Panc1 (cell line): ENCODE data around the gene SSTR1. TPM values are rescaled to one million over a fixed set of nuclear protein-coding genes. Genes with fewer than 3 reads are reported as not detected.

ENCODE experiments used
- ATAC-seq: fragments of 200-7000 bp; cut with Tn5 transposase; 2 replicates; pipeline ENCODE4 v1.9.1; 2020; ENCODE audit warnings: mild to moderate bottlenecking, moderate library complexity
- Bru-seq: library from RNA; stranded (reverse); fragments of 400-500 nt; gene quantifications from one replicate; lab custom pipeline; 2021; lab: Mats Ljungman, UMichigan
- BruChase-seq, 2 experiments: library from RNA; stranded (reverse); fragments of 400-500 nt; gene quantifications; one replicate each; lab custom pipeline; 2021; lab: Mats Ljungman, UMichigan
- BruUV-seq: library from RNA; stranded (reverse); fragments of 400-500 nt; replicated peaks from 2 replicates; lab custom pipeline; 2021; lab: Mats Ljungman, UMichigan
- CTCF ChIA-PET: fragments of 300-600 bp; sonication (Branson Sonifier 250); formaldehyde crosslinking; loops from one replicate; lab custom pipeline; 2022; ENCODE audit warnings: antibody characterized with exemption; lab: Charles Lee
- POLR2A ChIA-PET: fragments of 300-600 bp; sonication (Branson Sonifier 250); formaldehyde crosslinking; loops from one replicate; lab custom pipeline; 2022; ENCODE audit warnings: antibody characterized with exemption; lab: Charles Lee
- DNase-seq: peaks from one replicate; pipeline ENCODE4 v3.0.0-alpha.2; 2010; ENCODE audit warnings: low read depth, low spot score
- H3K27ac ChIP-seq: 2 replicates; pipeline ENCODE4 v1.5.1; 2011; ENCODE audit warnings: mild to moderate bottlenecking, low read length, inconsistent platforms
- H3K27me3 ChIP-seq: fragments of 200-500 bp; sonication (Bioruptor generic); 2 replicates; pipeline ENCODE4 v1.6.0; 2014; ENCODE audit warnings: low read length, inconsistent platforms; ENCODE audit not compliant: control insufficient read depth, insufficient read depth
- H3K36me3 ChIP-seq: fragments of 200-500 bp; sonication (Bioruptor generic); 2 replicates; pipeline ENCODE4 v1.5.1; 2014; ENCODE audit warnings: inconsistent platforms, mild to moderate bottlenecking, low read length, moderate library complexity; ENCODE audit not compliant: control insufficient read depth, insufficient read depth
- H3K4me1 ChIP-seq: 2 replicates; pipeline ENCODE4 v1.5.1; 2011; ENCODE audit warnings: inconsistent platforms, mild to moderate bottlenecking, low read length, moderate library complexity; ENCODE audit not compliant: control insufficient read depth, insufficient read depth
- H3K4me3 ChIP-seq, 2 experiments: 2 replicates each; pipeline ENCODE4 v1.5.1; 2011 to 2012; ENCODE audit warnings: low read depth in 2 of 2, low read length in 2 of 2, mild to moderate bottlenecking in 2 of 2, inconsistent platforms in 1 of 2, moderate library complexity in 1 of 2
- H3K9me3 ChIP-seq: fragments of 200-500 bp; sonication (Bioruptor generic); 2 replicates; pipeline ENCODE4 v1.5.1; 2014; ENCODE audit warnings: low read depth, mild to moderate bottlenecking, inconsistent platforms, low read length, moderate library complexity; ENCODE audit not compliant: control insufficient read depth, insufficient read depth
- POLR2AphosphoS5 ChIP-seq: IDR thresholded peaks from 2 replicates; pipeline ENCODE4 v1.6.1; 2012; ENCODE audit warnings: mild to moderate bottlenecking, low read depth, low read length, moderate library complexity
- SIN3A ChIP-seq: IDR thresholded peaks from 2 replicates; pipeline ENCODE4 v1.6.1; 2012; ENCODE audit warnings: low read depth, mild to moderate bottlenecking, low read length, moderate library complexity, borderline replicate concordance; ENCODE audit not compliant: insufficient read depth
- TCF7L2 ChIP-seq: IDR thresholded peaks from 2 replicates; pipeline ENCODE4 v1.6.1; 2011; ENCODE audit warnings: mild to moderate bottlenecking, low read depth, low read length, inconsistent platforms
- in situ Hi-C: cut with HindIII; loops from 2 replicates; pipeline ENCODE4 v1.10.0; 2016; ENCODE audit warnings: low sequenced_read_pairs, low pct_unique_long_range_greater_than_20kb
- intact Hi-C: fragments of 100-400 bp; cut with micrococcal nuclease; formaldehyde crosslinking; loops from one replicate; pipeline ENCODE4 v1.10.0; 2022; ENCODE audit not compliant: unreplicated experiment
- long read RNA-seq: library from polyadenylated mRNA; unstranded; transcript quantifications from one replicate; pipeline ENCODE4 v2.0.0, GENCODE V29; 2021; ENCODE audit not compliant: unreplicated experiment
- polyA plus RNA-seq: library from polyadenylated mRNA; unstranded; fragments of >200 nt; gene quantifications from one replicate; pipeline ENCODE4 v1.2.1, GENCODE V29; 2012; ENCODE audit warnings: missing spikeins; ENCODE audit not compliant: insufficient read length
- total RNA-seq: library from RNA; stranded (reverse); gene quantifications from one replicate; pipeline ENCODE4 v1.2.1, GENCODE V29; 2021; ENCODE audit not compliant: unreplicated experiment
- TF ChIP-seq, protein P1 (sequence below), 2 experiments: IDR thresholded peaks; 2 replicates each; pipeline ENCODE4 v1.6.1; 2011 to 2012; ENCODE audit warnings: low read depth in 2 of 2, control low read depth in 1 of 2, low read length in 1 of 2, mild to moderate bottlenecking in 1 of 2, moderate library complexity in 1 of 2; ENCODE audit not compliant: insufficient read depth in 1 of 2
- TF ChIP-seq, protein P2 (sequence below): fragments of 450-650 bp; IDR thresholded peaks from 2 replicates; pipeline ENCODE4 v1.5.1; 2017; ENCODE audit warnings: mild to moderate bottlenecking

Gene SSTR1, protein sequence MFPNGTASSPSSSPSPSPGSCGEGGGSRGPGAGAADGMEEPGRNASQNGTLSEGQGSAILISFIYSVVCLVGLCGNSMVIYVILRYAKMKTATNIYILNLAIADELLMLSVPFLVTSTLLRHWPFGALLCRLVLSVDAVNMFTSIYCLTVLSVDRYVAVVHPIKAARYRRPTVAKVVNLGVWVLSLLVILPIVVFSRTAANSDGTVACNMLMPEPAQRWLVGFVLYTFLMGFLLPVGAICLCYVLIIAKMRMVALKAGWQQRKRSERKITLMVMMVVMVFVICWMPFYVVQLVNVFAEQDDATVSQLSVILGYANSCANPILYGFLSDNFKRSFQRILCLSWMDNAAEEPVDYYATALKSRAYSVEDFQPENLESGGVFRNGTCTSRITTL
- total RNA-seq (not detected), Bru-seq, nascent RNA (not detected), BruChase-seq, experiment 1, labeled RNA remaining after a 2-hour chase (not detected), BruChase-seq, experiment 2, labeled RNA remaining after a 6-hour chase (not detected)
- not detected for polyA plus RNA-seq
- long read RNA-seq = 0 reads

DNA sequence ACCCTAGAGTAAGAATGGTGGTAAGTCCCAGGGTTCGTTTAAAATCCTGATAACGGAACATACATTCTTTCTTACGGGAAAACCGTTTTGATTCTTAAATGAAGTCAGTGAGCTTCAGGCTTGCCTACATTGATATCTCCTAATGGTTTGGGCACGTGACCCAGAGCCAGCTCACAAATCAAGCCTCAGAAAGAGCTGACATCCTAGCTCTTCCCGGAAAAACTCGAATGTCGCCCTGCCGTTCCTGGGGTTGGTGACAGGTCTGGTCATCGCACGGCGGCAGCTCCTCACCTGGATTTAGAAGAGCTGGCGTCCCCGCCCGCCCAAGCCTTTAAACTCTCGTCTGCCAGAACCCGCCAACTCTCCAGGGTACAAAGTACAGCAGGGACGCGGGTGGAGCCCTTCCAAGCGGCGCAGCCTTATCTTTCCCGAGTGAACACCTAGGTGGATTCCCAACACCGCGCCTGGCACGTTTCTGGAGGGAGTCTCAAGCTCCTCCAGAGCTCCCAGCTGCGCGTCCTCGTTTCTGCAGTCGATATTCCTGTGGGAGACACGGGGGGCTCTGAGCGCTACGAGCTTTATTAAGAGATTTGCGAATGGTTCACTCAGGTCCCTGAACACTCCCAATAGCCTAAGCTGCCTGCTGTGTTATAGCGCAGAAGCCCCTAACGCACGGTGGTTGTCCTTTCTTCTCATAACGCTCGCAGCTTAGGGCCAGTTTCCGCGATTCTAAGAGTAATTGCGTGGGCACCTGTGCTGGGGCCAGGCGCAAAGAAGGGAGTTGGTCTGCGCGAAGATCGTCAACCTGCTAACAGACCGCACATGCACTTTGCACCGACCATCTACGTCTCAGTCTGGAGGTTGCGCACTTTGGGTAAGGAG is at the start of gene SSTR1:
Gene SSTR1, plus strand, starts transcription at position 169 of the 882 bp plus-strand sequence. CDS start 1,486 bp downstream, outside the sequence.
- ChIA-PET POLR2A (no interaction called here), CTCF (interaction anchor here (0.5 kb wide), 1 partner anchor 85 kb away, joined by 3 read pairs; no protein-coding TSS in a partner anchor)
- Histone ChIP-seq H3K9me3 (no peaks in the 10 kb centered on the region), H3K27me3 (peaks cover 17% of the 10 kb centered on the region), H3K4me3 (0 out of 4 replicates have a peak within 1 kb of the TSS, but pooled peaks of 1 of the 2 experiments have one; percentile 6), H3K4me1 (no peaks in the 10 kb centered on the region), H3K36me3 (no peaks in the 10 kb centered on the region; the same call in 1 of the 2 replicates), H3K27ac (no peak within 1 kb of the TSS)
- in situ Hi-C loops (no loop called here), intact Hi-C loops (loop anchor here (10.0 kb wide), 1 partner anchor 303 kb away; no protein-coding TSS in a partner anchor)
- TF ChIP-seq, protein P1, sequence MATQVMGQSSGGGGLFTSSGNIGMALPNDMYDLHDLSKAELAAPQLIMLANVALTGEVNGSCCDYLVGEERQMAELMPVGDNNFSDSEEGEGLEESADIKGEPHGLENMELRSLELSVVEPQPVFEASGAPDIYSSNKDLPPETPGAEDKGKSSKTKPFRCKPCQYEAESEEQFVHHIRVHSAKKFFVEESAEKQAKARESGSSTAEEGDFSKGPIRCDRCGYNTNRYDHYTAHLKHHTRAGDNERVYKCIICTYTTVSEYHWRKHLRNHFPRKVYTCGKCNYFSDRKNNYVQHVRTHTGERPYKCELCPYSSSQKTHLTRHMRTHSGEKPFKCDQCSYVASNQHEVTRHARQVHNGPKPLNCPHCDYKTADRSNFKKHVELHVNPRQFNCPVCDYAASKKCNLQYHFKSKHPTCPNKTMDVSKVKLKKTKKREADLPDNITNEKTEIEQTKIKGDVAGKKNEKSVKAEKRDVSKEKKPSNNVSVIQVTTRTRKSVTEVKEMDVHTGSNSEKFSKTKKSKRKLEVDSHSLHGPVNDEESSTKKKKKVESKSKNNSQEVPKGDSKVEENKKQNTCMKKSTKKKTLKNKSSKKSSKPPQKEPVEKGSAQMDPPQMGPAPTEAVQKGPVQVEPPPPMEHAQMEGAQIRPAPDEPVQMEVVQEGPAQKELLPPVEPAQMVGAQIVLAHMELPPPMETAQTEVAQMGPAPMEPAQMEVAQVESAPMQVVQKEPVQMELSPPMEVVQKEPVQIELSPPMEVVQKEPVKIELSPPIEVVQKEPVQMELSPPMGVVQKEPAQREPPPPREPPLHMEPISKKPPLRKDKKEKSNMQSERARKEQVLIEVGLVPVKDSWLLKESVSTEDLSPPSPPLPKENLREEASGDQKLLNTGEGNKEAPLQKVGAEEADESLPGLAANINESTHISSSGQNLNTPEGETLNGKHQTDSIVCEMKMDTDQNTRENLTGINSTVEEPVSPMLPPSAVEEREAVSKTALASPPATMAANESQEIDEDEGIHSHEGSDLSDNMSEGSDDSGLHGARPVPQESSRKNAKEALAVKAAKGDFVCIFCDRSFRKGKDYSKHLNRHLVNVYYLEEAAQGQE (IDR thresholded peaks at IDR 0.05; ENCODE audit: insufficient read depth in 1 of 2, low read depth in 2 of 2, low read length in 1 of 2) = no peak
- no peak for TF ChIP-seq SIN3A
- no peak for TF ChIP-seq POLR2AphosphoS5
- TF ChIP-seq TCF7L2 = no peak
- TF ChIP-seq, protein P2, sequence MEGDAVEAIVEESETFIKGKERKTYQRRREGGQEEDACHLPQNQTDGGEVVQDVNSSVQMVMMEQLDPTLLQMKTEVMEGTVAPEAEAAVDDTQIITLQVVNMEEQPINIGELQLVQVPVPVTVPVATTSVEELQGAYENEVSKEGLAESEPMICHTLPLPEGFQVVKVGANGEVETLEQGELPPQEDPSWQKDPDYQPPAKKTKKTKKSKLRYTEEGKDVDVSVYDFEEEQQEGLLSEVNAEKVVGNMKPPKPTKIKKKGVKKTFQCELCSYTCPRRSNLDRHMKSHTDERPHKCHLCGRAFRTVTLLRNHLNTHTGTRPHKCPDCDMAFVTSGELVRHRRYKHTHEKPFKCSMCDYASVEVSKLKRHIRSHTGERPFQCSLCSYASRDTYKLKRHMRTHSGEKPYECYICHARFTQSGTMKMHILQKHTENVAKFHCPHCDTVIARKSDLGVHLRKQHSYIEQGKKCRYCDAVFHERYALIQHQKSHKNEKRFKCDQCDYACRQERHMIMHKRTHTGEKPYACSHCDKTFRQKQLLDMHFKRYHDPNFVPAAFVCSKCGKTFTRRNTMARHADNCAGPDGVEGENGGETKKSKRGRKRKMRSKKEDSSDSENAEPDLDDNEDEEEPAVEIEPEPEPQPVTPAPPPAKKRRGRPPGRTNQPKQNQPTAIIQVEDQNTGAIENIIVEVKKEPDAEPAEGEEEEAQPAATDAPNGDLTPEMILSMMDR = no peak
- BruUV-seq = no TSS peak
- ATAC-seq = no peak
- no peak for DNase-seq

DNA sequence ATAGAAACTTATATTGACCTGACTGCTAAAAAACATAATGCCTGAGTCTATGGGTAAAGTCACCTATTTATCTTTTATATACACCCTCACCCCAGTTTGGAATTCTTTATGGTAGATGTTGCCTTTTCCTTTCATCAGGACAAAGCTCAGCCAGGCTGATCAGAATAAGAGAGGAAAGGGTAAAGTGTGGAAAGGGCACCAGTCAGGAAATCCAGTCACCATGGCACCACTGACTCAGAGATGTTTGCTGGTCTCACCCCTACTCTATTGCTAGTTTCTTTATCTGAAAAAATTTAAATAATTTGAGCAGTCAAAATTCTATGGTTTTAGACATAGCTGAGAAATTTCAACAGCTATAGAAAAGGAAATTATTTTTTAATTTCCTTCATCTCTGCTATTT is 49.2 kb upstream of the SSTR1 start:
- DNase-seq (no peak), ATAC-seq (no peak)
- no peaks in the 10 kb centered on the region for H3K4me1 ChIP-seq
- H3K9me3 ChIP-seq = no peaks in the 10 kb centered on the region
- in situ Hi-C loops = no loop called here
- no peak for TF ChIP-seq SIN3A
- TF ChIP-seq, protein P1 (IDR thresholded peaks at IDR 0.05; ENCODE audit: insufficient read depth in 1 of 2, low read depth in 2 of 2, low read length in 1 of 2) = no peak
- TF ChIP-seq, protein P2 = no peak
- TF ChIP-seq TCF7L2 = no peak
- no peak for TF ChIP-seq POLR2AphosphoS5
- CTCF ChIA-PET = no interaction called here
- intact Hi-C loops = no loop called here
- POLR2A ChIA-PET = no interaction called here
- no peaks in the 10 kb centered on the region for H3K27me3 ChIP-seq
- H3K4me3 ChIP-seq = no peak overlapping the region
- no peaks in the 10 kb centered on the region for H3K36me3 ChIP-seq
- no TSS peak for BruUV-seq
- H3K27ac ChIP-seq = no peak overlapping the region
